HepG2 (cell line): ENCODE data around the gene PLSCR2. TPM values are rescaled to one million over a fixed set of nuclear protein-coding genes. Genes with fewer than 3 reads are reported as not detected.

Experiments used
- ATAC-seq: fragments of 200-7000 bp; cut with Tn5 transposase; 3 replicates; pipeline ENCODE4 v1.9.1; 2020; ENCODE audit warnings: mild to moderate bottlenecking, moderate library complexity
- BruUV-seq: library from RNA; stranded (reverse); fragments of 400-500 nt; replicated peaks from 2 replicates; lab custom pipeline; 2021; lab: Mats Ljungman, UMichigan
- CTCF ChIA-PET: fragments of 300-600 bp; formaldehyde crosslinking; extraction: SDS; loops from one replicate; lab custom pipeline; 2021; ENCODE audit warnings: low total read pairs, inconsistent platforms, low intra/inter-chr PET ratio; lab: Yijun Ruan, JAX
- POLR2A ChIA-PET: fragments of 350-600 bp; sonication (Branson Sonifier 250); formaldehyde crosslinking; loops from one replicate; lab custom pipeline; 2020; ENCODE audit warnings: antibody characterized with exemption, inconsistent platforms; lab: Yijun Ruan, JAX
- DNase-seq: peaks from one replicate; pipeline ENCODE4 v3.0.0-alpha.2; 2015; ENCODE audit warnings: low spot score
- FAIRE-seq: peaks from 3 replicates; lab custom pipeline; 2011; peaks lifted over from hg19 to GRCh38; lab: Jason Lieb, UNC
- H2AFZ ChIP-seq: one replicate; pipeline ENCODE4 v1.6.1; 2011; ENCODE audit warnings: low read length, inconsistent platforms
- H3K27ac ChIP-seq: fragments of 300-600 bp; 3 replicates; pipeline ENCODE4 v1.8.0; 2011; ENCODE audit warnings: mixed run types, mild to moderate bottlenecking, mixed read lengths, low read length, inconsistent platforms; ENCODE audit not compliant: insufficient read depth; ENCODE audit errors: extremely low read length
- H3K27me3 ChIP-seq, 2 experiments: fragments of 200-600 bp in 1 of 2; 2 replicates in 1 of 2; 3 replicates in 1 of 2; pipeline versions ENCODE4 v1.6.0 to v1.8.0; 2011; ENCODE audit warnings: low read length in 2 of 2, mild to moderate bottlenecking in 2 of 2, moderate library complexity in 2 of 2, inconsistent platforms in 1 of 2; ENCODE audit not compliant: insufficient read depth in 2 of 2, control insufficient read depth in 1 of 2
- H3K36me3 ChIP-seq, 2 experiments: fragments of 200-600 bp in 1 of 2; replicated peaks in 1 of 2; 2 replicates in 1 of 2; 3 replicates in 1 of 2; pipeline versions ENCODE4 v1.5.1 to v1.8.0; 2011; ENCODE audit warnings: low read length in 2 of 2, inconsistent platforms in 1 of 2; ENCODE audit not compliant: insufficient read depth in 2 of 2, control insufficient read depth in 1 of 2
- H3K4me1 ChIP-seq: 2 replicates; pipeline ENCODE4 v1.5.1; 2012; ENCODE audit warnings: low read length, inconsistent platforms; ENCODE audit not compliant: insufficient read depth
- H3K4me2 ChIP-seq: 2 replicates; pipeline ENCODE4 v1.6.0; 2011; ENCODE audit warnings: low read depth, low read length, inconsistent platforms
- H3K4me3 ChIP-seq, 3 experiments: fragments of 200-600 bp in 1 of 3; sonication (generic), shearing (Covaris generic) in 1 of 3; replicated peaks in 1 of 3; 2 replicates each; pipeline ENCODE4 v1.5.1; 2011 to 2016; ENCODE audit warnings: low read length in 3 of 3, inconsistent platforms in 2 of 3, low read depth in 2 of 3, mild to moderate bottlenecking in 2 of 3, control low read depth in 1 of 3, mixed read lengths in 1 of 3; ENCODE audit not compliant: insufficient read depth in 1 of 3
- H3K79me2 ChIP-seq: one replicate; pipeline ENCODE4 v1.6.1; 2011; ENCODE audit warnings: low read length, inconsistent platforms; ENCODE audit not compliant: insufficient read depth
- H3K9ac ChIP-seq: 2 replicates; pipeline ENCODE4 v1.6.0; 2011; ENCODE audit warnings: mild to moderate bottlenecking, low read depth, low read length, inconsistent platforms; ENCODE audit not compliant: insufficient read depth
- H3K9me3 ChIP-seq: 2 replicates; pipeline ENCODE4 v1.5.1; 2012; ENCODE audit warnings: mild to moderate bottlenecking, low read length
- H4K20me1 ChIP-seq: 2 replicates; pipeline ENCODE4 v1.6.0; 2011; ENCODE audit warnings: inconsistent platforms, mild to moderate bottlenecking, low read length, moderate library complexity; ENCODE audit not compliant: insufficient read depth
- AGO2 ChIP-seq: fragments of 200-400 bp; formaldehyde crosslinking; optimal IDR thresholded peaks from 2 replicates; pipeline ENCODE3; 2017; ENCODE audit warnings: mild to moderate bottlenecking, low read depth, low read length, moderate library complexity
- AHR ChIP-seq: IDR thresholded peaks from 2 replicates; pipeline ENCODE4 v1.6.1; 2018; ENCODE audit warnings: missing genetic modification reagents, missing compliant biosample characterization
- ATF7-NPFF ChIP-seq: sonication (generic); formaldehyde crosslinking; IDR thresholded peaks from 2 replicates; pipeline ENCODE4 v1.8.1; 2023; ENCODE audit warnings: mild to moderate bottlenecking, low read depth, missing genetic modification reagents, moderate library complexity
- CEBPB ChIP-seq: IDR thresholded peaks from 2 replicates; pipeline ENCODE4 v1.6.1; 2011; ENCODE audit warnings: low read depth, low read length, improper control_type of control experiment, borderline replicate concordance
- CSRNP2 ChIP-seq: sonication (generic); formaldehyde crosslinking; conservative IDR thresholded peaks from 2 replicates; pipeline ENCODE4 v1.8.0; 2022; ENCODE audit warnings: low read depth, missing genetic modification reagents
- ESRRA ChIP-seq: sonication (generic); formaldehyde crosslinking; IDR thresholded peaks from 2 replicates; pipeline ENCODE4 v1.5.1; 2020; ENCODE audit warnings: mild to moderate bottlenecking, low read depth, missing genetic modification reagents
- HIVEP1 ChIP-seq: sonication (generic); formaldehyde crosslinking; IDR thresholded peaks from 2 replicates; pipeline ENCODE4 v1.4.0; 2020; ENCODE audit warnings: mild to moderate bottlenecking, missing genetic modification reagents
- IKZF4 ChIP-seq: sonication (generic); formaldehyde crosslinking; IDR thresholded peaks from 2 replicates; pipeline ENCODE4 v1.5.1; 2020; ENCODE audit warnings: borderline replicate concordance, mild to moderate bottlenecking, low read depth, missing genetic modification reagents; ENCODE audit errors: not compliant biosample characterization
- MED1 ChIP-seq: sonication (generic); formaldehyde crosslinking; IDR thresholded peaks from 2 replicates; pipeline ENCODE4 v1.4.0; 2020; ENCODE audit warnings: missing genetic modification reagents
- NCOR1 ChIP-seq: fragments of 200-600 bp; sonication (generic); IDR thresholded peaks from 2 replicates; pipeline ENCODE4 v1.7.0; 2017; ENCODE audit warnings: antibody characterized with exemption, low read length, borderline replicate concordance
- PHF5A ChIP-seq: IDR thresholded peaks from one replicate; pipeline ENCODE4 v1.6.1; 2018; ENCODE audit warnings: low read depth, missing genetic modification reagents; ENCODE audit not compliant: unreplicated experiment
- SMC3 ChIP-seq: IDR thresholded peaks from 2 replicates; pipeline ENCODE4 v1.6.1; 2011; ENCODE audit warnings: low read length, improper control_type of control experiment
- SOX13 ChIP-seq, 3 experiments: fragments of 450-650 bp in 1 of 3; sonication (generic) in 1 of 3; formaldehyde crosslinking in 1 of 3; IDR thresholded peaks in 2 of 3; conservative IDR thresholded peaks in 1 of 3; 2 replicates each; pipeline versions ENCODE4 v1.5.0 to v1.6.1; 2016 to 2020; ENCODE audit warnings: antibody characterized with exemption in 1 of 3, mild to moderate bottlenecking in 1 of 3, missing compliant biosample characterization in 1 of 3, missing genetic modification reagents in 1 of 3, moderate library complexity in 1 of 3
- STAT5B ChIP-seq: sonication (generic); formaldehyde crosslinking; IDR thresholded peaks from 2 replicates; pipeline ENCODE4 v1.4.0; 2020; ENCODE audit warnings: missing genetic modification reagents
- TFAP4 ChIP-seq: sonication (generic); IDR thresholded peaks from 2 replicates; pipeline ENCODE4 v1.6.1; 2016; ENCODE audit warnings: low read depth, borderline replicate concordance
- ZBTB10 ChIP-seq: sonication (generic); formaldehyde crosslinking; IDR thresholded peaks from 2 replicates; pipeline ENCODE4 v1.4.0; 2020; ENCODE audit warnings: missing genetic modification reagents, borderline replicate concordance
- ZBTB42 ChIP-seq: sonication (generic); formaldehyde crosslinking; IDR thresholded peaks from 2 replicates; pipeline ENCODE4 v1.5.0; 2020; ENCODE audit warnings: mild to moderate bottlenecking, missing genetic modification reagents
- ZNF124 ChIP-seq: sonication (generic); formaldehyde crosslinking; IDR thresholded peaks from 2 replicates; pipeline ENCODE4 v1.4.0; 2020; ENCODE audit warnings: missing genetic modification reagents
- ZNF383 ChIP-seq: sonication (generic); formaldehyde crosslinking; IDR thresholded peaks from 2 replicates; pipeline ENCODE4 v1.4.0; 2020; ENCODE audit warnings: missing genetic modification reagents, mild to moderate bottlenecking, borderline replicate concordance
- WGBS: methylation state at CpG from one replicate; pipeline ENCODE4 v1.1.6; 2017; ENCODE audit warnings: low lambda C conversion rate; 5-methylcytosine and 5-hydroxymethylcytosine counted together
- in situ Hi-C: cut with HindIII; loops from 2 replicates; pipeline ENCODE4 v1.10.0; 2017; ENCODE audit warnings: low pct_unique_long_range_greater_than_20kb; ENCODE audit not compliant: extremely low pct_ligation_motif_present
- intact Hi-C: fragments of 100-400 bp; cut with micrococcal nuclease; formaldehyde crosslinking; loops from one replicate; pipeline ENCODE4 v1.10.0; 2022; ENCODE audit not compliant: unreplicated experiment
- polyA plus RNA-seq, 8 experiments: library from polyadenylated mRNA; depleted of rRNA in 3 of 8; stranded (reverse) in 7 of 8; unstranded in 1 of 8; fragments of >200 nt; fragmentation: Illumina TruSeq in 4 of 8; extraction: Trizol in 4 of 8; gene quantifications; 2 replicates each; pipeline versions ENCODE4 v1.2.1 to v1.2.3, GENCODE V29; 2011 to 2016; ENCODE audit warnings: low read depth in 4 of 8, missing spikeins in 1 of 8, mixed read lengths in 1 of 8; ENCODE audit not compliant: insufficient read depth in 1 of 8
- total RNA-seq, 5 experiments: library from RNA; depleted of rRNA; stranded (reverse); fragments of >200 nt; fragmentation: Illumina TruSeq; extraction: Trizol; gene quantifications; 2 replicates each; pipeline ENCODE4 v1.2.3, GENCODE V29; 2016; ENCODE audit warnings: low read depth in 1 of 5

PLSCR2 gene
- total and polyA plus RNA-seq, 2 of the 13 experiments (the other 11 are each of a cell fraction or from before 2014, with no cell fraction given): not detected

DNA sequence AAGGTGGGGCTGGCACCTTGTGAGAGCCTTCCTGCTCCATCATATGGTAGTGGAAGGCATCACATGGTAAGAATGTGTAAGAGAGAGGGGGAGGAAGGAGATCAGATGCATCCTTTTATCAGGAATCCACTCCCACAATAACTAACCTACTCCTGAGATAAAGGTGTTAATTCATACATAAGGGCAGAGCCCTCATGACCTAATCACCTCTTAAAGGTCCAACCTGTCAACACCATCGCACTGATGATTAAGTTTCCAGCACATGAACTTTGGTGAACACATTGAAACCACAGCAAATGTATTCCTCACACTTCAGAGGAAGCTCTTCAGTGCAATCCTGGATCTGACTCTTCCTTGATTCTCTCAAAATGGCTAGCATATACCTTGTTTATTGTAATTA, 55.4 kb downstream of the PLSCR2 start:
- intact Hi-C loops (no loop called here), in situ Hi-C loops (no loop called here)
- no peaks in the 10 kb centered on the region for H3K79me2 ChIP-seq
- H3K9ac ChIP-seq: no peak overlapping the region
- H3K27ac ChIP-seq: no peak overlapping the region
- H3K27me3 ChIP-seq: no peaks in the 10 kb centered on the region; a peak in 2 of 5 replicates
- WGBS: 0% methylated on average over 1 of the region's 1 CpG
- no peak overlapping the region for H3K4me2 ChIP-seq
- H3K4me3 ChIP-seq: no peak overlapping the region
- H3K9me3 ChIP-seq: no peaks in the 10 kb centered on the region
- no TSS peak for BruUV-seq
- FAIRE-seq (no peak), ATAC-seq (no peak), DNase-seq (no peak)
- H3K36me3 ChIP-seq: no peaks in the 10 kb centered on the region
- no peaks in the 10 kb centered on the region for H4K20me1 ChIP-seq
- ChIA-PET CTCF (no interaction called here), POLR2A (no interaction called here)
- H3K4me1 ChIP-seq: no peaks in the 10 kb centered on the region
- H2AFZ ChIP-seq: no peak overlapping the region
- TF ChIP-seq PHF5A (CRISPR knock-in tag): no peak
- TF ChIP-seq AGO2: no peak
- no peak for TF ChIP-seq AHR (CRISPR knock-in tag)
- TF ChIP-seq NCOR1: no peak
- TF ChIP-seq SMC3: no peak
- no peak for TF ChIP-seq HIVEP1 (CRISPR knock-in tag)
- TF ChIP-seq ZNF383 (CRISPR knock-in tag): no peak
- no peak for TF ChIP-seq SOX13 (IDR thresholded peaks at IDR 0.05)
- TF ChIP-seq SOX13 (CRISPR knock-in tag; conservative IDR thresholded peaks at IDR 0.05 in 1 of 2, IDR thresholded peaks at IDR 0.05 in 1 of 2): no peak
- TF ChIP-seq CSRNP2 (CRISPR knock-in tag): no peak
- no peak for TF ChIP-seq ZBTB42
- no peak for TF ChIP-seq ESRRA (CRISPR knock-in tag)
- no peak for TF ChIP-seq ATF7-NPFF (CRISPR knock-in tag)
- no peak for TF ChIP-seq TFAP4
- TF ChIP-seq CEBPB: no peak
- TF ChIP-seq STAT5B (CRISPR knock-in tag): no peak
- TF ChIP-seq MED1 (CRISPR knock-in tag): no peak
- no peak for TF ChIP-seq ZNF124 (CRISPR knock-in tag)
- no peak for TF ChIP-seq IKZF4
- TF ChIP-seq ZBTB10 (CRISPR knock-in tag): no peak
